K562 treated with DMSO at 1 percent for 48 hours (cell line): ENCODE results near the gene BANF1. TPM values are rescaled to one million over a fixed set of nuclear protein-coding genes. Genes with fewer than 3 reads are reported as not detected.

Experiments
- total RNA-seq: library from RNA; unstranded; fragments of 300-600 nt; gene quantifications from 2 replicates; pipeline ENCODE4 v1.2.3, GENCODE V29; 2022; ENCODE audit warnings: low replicate concordance; ENCODE audit errors: extremely low read depth

The BANF1 gene
- total RNA-seq = not detected in 2 replicates

DNA sequence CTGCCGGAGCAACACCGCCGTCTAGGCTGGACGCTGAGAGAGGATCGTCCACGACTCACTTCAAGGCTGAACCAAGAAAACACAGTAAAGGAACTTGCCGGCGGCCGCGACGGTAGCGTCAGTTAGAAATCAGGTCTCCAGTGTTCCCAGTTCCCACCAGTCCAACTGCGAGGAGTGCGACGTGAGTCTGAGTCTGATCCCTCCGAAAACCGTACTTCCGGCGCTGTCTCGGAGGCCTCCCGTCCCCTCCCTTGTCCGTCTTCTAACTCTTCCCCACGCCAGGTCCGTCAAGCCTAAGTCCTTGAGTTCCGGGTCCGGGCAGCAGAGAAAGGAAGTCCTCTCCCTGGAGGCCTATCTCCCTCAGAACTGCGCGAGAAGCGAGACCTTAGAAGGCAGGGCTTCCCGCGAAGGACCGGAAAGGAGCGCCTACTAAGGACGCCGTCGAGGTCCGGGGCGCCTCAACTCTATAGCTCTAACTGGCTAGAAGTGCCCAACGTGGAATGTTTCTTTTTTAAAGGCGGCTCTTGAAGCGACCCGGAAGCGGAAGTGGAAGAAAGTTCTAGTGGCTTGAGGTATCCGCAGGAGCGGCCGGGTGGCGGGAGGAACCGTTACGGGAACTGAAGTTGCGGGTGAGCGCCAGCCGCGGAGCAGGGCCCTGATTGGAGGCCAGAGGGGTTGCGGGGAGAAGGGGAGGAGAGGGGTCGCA lies at the start of gene BANF1, which contains the start of gene EIF1AD:
Gene BANF1 (plus strand): TSS at position 562 of the 706 bp plus-strand sequence. CDS start 748 bp downstream, outside the sequence.
Gene EIF1AD (minus strand): TSS at position 216 of the 706 bp plus-strand sequence. CDS start 1,768 bp downstream, outside the sequence.

DNA sequence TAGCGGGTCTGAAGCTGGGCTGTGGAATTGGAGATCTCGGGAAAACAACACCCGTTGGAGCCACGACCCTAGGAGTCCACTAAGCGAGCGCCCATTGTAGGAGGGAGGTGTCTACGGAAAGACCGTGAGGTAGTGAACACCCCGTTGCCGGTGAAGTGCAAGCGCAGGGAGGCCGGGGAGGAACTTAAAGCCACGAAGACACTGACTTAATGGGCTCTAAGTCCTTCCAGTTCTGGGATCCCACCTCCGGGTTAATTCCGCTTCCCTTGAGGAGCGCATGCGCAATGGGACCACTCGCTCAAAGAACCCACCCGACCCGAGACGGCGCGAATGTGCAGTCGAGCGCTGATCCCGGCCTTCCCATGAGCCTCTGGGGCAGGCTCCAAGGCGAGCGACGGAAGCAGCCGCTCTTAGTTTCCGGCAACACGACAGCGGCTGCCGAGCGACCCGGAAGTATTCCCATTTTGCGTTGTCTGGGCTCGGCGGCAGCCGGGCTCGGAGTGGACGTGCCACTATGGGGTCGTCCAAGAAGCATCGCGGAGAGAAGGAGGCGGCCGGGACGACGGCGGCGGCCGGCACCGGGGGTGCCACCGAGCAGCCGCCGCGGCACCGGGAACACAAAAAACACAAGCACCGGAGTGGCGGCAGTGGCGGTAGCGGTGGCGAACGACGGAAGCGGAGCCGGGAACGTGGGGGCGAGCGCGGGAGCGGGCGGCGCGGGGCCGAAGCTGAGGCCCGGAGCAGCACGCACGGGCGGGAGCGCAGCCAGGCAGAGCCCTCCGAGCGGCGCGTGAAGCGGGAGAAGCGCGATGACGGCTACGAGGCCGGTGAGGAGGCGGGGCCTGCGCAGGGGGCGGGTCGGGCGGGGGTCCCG lies 40.8 kb upstream of the BANF1 start, which contains the start of gene SART1:
Gene SART1 (plus strand): TSS at position 468 of the 874 bp plus-strand sequence. CDS start 47 bp downstream, at position 515.

GRCh38 chr11:66011785-66012303 lies 9.5 kb downstream of the BANF1 start, which contains the start of gene CST6:
Gene CST6, plus strand, starts transcription at chr11:66012008. Its CDS starts 37 bp downstream, at chr11:66012045.

DNA sequence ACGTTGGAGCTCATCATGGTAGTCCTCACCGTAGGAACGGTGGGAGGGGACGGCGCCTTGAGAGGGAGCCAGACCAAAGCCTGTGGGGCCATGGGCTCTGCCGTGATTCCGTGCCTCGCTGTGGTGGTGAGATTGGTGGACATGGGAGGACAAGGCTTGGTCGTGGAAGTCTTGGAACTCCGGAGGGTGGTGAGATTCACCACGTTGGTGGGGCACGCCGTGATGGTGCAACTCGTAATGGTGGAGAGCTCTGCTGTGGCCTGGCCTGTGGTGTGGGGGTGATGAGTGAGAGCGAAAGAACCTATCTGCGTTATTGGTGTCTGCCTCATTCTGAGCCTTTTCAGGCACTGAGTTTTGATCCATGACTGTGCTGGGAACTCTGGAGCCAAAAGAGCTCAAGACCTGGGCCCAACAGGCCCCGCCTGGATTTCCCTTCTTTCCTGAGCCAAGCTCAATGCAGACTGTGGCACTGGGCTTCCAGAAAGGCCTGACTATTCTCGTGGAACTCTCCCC lies 23.8 kb downstream of the BANF1 start, which contains the start of gene CATSPER1:
Gene CATSPER1 (minus strand): TSS at position 463 of the 513 bp plus-strand sequence. CDS start 100 bp downstream, at position 363.

DNA sequence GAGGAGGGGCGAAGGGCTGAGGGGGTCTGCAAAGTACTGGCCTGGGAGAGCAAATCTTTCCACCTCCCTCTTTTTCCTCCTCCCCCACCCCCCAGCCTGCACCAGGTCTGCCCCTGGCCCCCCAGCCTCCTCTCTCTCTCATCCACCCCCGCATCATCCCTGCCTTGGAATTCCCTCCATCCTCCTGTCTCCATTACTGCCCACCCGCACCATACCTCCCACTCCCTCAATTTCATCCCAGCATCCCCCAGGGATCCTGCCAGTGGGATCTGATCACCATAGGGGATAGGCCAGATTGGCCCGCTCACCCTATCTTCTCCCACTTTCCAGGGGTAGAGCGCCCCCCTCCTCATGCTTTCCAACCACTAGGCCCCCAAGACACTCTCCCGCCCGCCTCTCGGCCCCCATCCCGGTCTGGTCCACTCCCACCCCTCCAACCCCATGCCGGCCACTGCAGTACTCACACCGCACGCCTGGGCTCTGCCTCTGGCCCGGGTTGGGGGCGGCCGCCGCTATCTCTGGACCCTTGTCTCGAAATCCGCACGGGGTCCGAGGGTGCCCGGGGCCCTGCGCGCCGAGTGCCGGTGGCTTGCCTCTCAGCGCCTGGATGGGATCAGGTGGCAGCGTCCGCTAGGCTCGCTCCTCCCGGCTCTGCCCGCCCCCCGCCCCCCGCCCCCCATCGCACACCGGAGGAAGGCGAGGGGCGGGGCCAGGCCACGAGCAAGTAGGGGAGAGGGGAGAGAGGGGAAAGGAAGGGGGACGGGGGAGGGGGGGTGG lies 46.4 kb downstream of the BANF1 start, which contains the start of gene GAL3ST3:
Gene GAL3ST3 (minus strand): TSS at position 615 of the 777 bp plus-strand sequence. CDS start 3,746 bp downstream, outside the sequence.

DNA sequence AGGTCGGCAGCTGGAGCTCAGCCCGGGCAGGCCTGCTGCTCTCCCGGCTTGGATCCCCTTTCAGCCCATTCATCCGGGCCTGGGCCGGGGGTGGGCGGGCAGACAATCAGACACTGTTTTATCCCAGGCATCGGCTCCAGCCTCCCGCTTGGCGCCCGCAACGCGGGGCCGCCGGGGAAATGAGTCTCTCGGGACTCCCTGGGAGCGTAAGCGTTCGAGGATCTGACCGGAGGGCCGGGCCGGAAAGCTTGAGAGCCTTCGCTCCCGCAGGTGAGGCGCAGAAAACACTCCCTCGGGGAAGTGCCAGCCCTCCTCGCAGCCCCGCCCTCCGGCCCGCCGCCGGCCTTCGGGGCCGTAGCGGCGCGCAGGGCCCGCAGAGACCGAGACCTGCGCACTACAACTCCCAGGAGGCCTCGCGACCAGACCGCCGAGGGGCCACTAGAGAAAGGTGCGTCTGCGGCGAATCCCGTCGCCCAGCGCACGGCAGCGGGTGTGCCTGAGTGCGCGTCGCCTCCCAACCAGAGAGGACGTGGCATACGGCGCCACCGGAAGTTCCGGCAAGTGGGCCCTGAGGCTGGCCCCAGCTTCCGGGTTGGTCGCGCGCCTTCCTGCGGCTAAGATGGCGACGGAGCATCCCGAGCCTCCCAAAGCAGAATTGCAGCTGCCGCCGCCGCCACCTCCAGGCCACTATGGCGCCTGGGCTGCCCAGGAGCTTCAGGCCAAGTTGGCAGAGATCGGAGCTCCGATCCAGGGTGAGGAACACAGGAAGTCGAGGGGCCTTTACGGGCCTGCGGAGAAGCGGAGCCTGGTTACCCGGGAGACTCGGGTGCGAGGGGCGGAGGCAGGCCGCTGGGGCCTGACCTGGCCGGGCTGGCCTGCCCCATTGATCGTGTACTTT lies 49.7 kb downstream of the BANF1 start, which contains the start of gene SF3B2:
Gene SF3B2 (plus strand): TSS at position 599 of the 898 bp plus-strand sequence. CDS start 21 bp downstream, at position 620.

Other genes starting within 250 kb of the BANF1 start
- not detected in 2 replicates for gene AP5B1, start 221.5 kb upstream of the BANF1 start, total RNA-seq
- gene OVOL1, start 215.4 kb upstream of the BANF1 start, total RNA-seq = not detected in 2 replicates
- not detected in 2 replicates for gene SNX32, start 168.5 kb upstream of the BANF1 start, total RNA-seq
- gene CFL1, start 144.3 kb upstream of the BANF1 start, total RNA-seq = 572 TPM in 1 of 2 replicates, not detected in the other
- gene MUS81, start 142.1 kb upstream of the BANF1 start, total RNA-seq = not detected in 2 replicates
- gene EFEMP2, start 129.7 kb upstream of the BANF1 start, total RNA-seq = not detected in 2 replicates
- not detected in 2 replicates for gene CTSW, start 122.7 kb upstream of the BANF1 start, total RNA-seq
- not detected in 2 replicates for gene FIBP, start 114.0 kb upstream of the BANF1 start, total RNA-seq
- gene CCDC85B, start 111.8 kb upstream of the BANF1 start, total RNA-seq = not detected in 2 replicates
- gene FOSL1, start 102.1 kb upstream of the BANF1 start, total RNA-seq = not detected in 2 replicates
- not detected in 2 replicates for gene C11orf68, start 83.4 kb upstream of the BANF1 start, total RNA-seq
- gene DRAP1, start 83.1 kb upstream of the BANF1 start, total RNA-seq = not detected in 2 replicates
- not detected in 2 replicates for gene TSGA10IP, start 57.0 kb upstream of the BANF1 start, total RNA-seq
- not detected in 2 replicates for gene SART1, start 40.8 kb upstream of the BANF1 start, total RNA-seq
- not detected in 2 replicates for gene EIF1AD, start 346 bp upstream of the BANF1 start, total RNA-seq
- not detected in 2 replicates for gene CST6, start 9.5 kb downstream of the BANF1 start, total RNA-seq
- not detected in 2 replicates for gene CATSPER1, start 24.0 kb downstream of the BANF1 start, total RNA-seq
- not detected in 2 replicates for gene GAL3ST3, start 46.7 kb downstream of the BANF1 start, total RNA-seq
- not detected in 2 replicates for gene SF3B2, start 49.9 kb downstream of the BANF1 start, total RNA-seq
- gene PACS1, start 67.8 kb downstream of the BANF1 start, total RNA-seq = not detected in 2 replicates